Measurements from ENCODE around the gene DLK1.

The DLK1 gene

DNA sequence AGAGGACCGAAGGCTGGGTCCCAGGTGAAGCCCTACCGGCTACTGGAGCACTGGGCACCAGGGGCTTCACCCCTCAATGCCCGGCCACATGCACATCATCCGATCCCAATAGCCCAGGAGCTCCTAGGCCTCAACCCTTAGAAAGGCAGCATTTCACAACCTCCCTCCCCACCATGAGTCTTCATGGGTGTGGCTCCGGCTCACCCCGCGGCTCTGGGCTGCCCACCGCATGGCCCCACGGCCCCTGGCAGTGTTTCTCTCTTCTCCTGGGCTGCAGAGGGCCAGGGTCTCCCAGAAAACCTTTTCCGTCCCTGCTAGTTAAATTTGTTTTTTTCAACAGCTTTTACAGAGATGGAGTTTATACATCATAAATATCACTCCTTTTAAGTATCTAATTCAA lies 28.6 kb upstream of the DLK1 start:
- TF ChIP-seq, protein P1, sequence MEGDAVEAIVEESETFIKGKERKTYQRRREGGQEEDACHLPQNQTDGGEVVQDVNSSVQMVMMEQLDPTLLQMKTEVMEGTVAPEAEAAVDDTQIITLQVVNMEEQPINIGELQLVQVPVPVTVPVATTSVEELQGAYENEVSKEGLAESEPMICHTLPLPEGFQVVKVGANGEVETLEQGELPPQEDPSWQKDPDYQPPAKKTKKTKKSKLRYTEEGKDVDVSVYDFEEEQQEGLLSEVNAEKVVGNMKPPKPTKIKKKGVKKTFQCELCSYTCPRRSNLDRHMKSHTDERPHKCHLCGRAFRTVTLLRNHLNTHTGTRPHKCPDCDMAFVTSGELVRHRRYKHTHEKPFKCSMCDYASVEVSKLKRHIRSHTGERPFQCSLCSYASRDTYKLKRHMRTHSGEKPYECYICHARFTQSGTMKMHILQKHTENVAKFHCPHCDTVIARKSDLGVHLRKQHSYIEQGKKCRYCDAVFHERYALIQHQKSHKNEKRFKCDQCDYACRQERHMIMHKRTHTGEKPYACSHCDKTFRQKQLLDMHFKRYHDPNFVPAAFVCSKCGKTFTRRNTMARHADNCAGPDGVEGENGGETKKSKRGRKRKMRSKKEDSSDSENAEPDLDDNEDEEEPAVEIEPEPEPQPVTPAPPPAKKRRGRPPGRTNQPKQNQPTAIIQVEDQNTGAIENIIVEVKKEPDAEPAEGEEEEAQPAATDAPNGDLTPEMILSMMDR (IDR thresholded peaks at IDR 0.05; ENCODE audit: extremely low read depth, insufficient read depth, missing control alignments): no peak
- in situ Hi-C loops (cut with MboI; ENCODE audit: low pct_unique_long_range_greater_than_20kb, low sequenced_read_pairs, unreplicated experiment): no loop called here

DNA sequence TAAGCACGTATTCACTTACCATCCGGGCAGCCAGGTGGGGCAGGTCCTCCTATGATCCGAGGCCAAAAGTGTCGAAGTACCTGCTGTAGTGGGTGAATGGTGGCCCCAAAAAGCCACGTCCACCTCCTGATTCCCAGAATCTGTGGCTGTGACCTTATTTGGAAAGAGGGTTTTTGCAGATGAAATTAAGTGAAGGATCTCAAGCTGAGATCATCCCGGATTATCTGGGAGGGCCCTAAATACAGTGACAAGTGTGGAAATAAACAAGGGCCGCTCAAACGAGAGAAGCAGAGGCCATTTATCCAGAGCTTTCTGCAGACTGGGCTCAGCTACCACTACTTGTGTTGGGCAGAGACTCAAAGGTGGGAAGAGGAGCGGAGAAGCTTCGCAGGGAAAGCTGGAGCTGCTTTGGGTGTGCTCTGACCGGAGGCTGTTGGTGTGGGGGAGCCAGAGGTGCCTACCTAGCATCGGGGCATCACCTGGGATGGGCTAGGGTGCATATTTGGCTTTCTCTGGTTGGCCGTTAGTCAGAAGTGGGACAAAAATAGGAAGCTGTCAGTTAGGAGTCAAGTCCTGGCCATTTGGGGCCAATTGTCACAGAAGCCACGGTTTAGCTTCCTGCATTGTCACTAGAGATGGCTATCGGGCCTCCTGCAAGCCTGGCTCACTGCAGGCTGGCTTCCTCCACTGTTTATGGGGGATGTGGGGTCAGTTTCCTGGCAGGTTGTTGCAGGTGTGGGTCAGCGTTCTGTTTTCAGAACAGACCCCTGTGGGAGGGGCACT lies 27.8 kb upstream of the DLK1 start:
- TF ChIP-seq, protein P1 (IDR thresholded peaks at IDR 0.05; ENCODE audit: extremely low read depth, insufficient read depth, missing control alignments): no peak
- DNase-seq (ENCODE audit: low spot score): no peak
- in situ Hi-C loops (cut with MboI; ENCODE audit: low pct_unique_long_range_greater_than_20kb, low sequenced_read_pairs, unreplicated experiment): no loop called here

More for the DNA sequence above, 28.6 kb upstream of the DLK1 start:
- DNase-seq (ENCODE audit: low spot score): no peak

DNA sequence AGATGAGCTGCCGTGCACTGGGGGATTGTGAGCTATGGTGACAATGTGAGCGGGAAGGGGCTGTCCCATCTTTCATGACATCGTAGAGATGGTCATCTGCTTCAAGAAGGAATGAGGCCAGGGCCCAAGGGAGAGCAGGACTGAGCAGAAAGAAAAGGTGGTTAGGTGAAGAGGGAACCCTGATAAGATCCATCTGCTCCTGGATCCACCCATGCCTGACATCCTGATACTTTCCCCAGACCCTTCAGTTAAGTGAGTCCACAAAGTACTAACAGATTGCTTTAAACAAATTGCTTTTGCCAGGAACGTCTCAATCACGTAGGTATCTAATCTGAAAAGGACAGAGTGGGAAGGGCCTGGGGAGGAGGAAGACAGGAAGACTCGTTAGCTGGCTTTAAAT lies 25.4 kb upstream of the DLK1 start:
- in situ Hi-C loops (cut with MboI; ENCODE audit: low pct_unique_long_range_greater_than_20kb, low sequenced_read_pairs, unreplicated experiment): no loop called here
- TF ChIP-seq, protein P1 (IDR thresholded peaks at IDR 0.05; ENCODE audit: extremely low read depth, insufficient read depth, missing control alignments): no peak
- no peak for DNase-seq (ENCODE audit: low spot score)

DNA sequence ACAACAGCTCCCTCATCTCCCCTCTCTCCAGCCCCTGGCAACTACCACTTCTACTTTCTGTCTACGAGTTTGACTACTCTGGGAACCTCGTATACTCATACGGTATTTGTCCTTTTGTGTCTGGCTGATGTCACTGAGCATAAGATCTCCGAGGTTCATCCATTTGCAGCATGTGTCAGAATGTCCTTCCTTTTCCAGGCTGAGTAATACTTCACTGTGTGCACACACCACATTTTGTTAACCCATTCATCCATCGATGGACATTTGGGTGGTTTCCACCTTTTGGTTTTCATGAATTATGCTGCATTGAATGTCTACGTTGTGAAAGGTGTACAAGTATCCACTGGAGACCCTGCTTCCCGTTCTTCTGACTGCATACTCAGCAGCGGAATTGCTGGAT lies 24.1 kb upstream of the DLK1 start:
- no peak for DNase-seq (ENCODE audit: low spot score)
- TF ChIP-seq, protein P1 (IDR thresholded peaks at IDR 0.05; ENCODE audit: extremely low read depth, insufficient read depth, missing control alignments): no peak
- in situ Hi-C loops (cut with MboI; ENCODE audit: low pct_unique_long_range_greater_than_20kb, low sequenced_read_pairs, unreplicated experiment): no loop called here

DNA sequence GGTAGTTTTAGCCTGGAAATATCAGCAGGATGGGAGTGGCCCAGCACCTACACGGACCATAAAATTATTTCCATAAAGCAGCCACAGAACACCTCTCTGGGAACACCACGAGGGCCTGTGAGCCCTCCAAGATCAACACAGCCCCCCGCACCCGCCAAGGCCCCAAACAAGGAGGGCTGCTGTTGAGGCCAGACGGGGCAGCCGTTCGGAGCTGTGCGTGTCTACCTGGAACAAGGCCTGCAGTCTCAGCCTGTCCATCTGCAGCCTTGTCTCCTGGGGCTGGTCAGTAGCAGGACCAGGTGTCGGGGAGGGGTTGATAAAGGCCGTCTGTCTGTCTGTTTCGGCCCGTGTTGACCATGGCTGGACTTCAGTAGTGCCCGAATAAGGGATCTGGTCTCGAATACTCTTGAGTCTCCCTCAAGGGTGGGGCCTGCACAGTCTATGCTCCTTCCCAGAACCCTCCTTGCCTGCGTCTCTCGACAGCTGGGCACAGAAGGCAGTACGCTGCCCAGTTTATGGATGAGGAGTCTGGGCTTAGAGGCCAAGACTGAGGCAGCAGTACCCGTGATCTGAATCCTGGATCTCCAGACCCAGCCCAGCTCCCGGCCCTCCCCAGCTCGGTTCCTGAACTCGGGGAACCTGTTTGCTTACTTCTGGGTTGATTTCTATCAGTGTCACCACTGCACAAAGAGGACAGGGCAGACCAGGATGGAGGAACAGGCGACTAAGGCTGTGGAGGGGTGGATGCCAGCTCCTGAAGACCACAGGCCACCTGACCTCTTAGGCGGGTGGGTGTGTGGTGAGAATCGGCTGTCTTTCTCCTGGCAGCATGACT lies 23.1 kb upstream of the DLK1 start:
- in situ Hi-C loops (cut with MboI; ENCODE audit: low pct_unique_long_range_greater_than_20kb, low sequenced_read_pairs, unreplicated experiment): no loop called here
- TF ChIP-seq, protein P1 (IDR thresholded peaks at IDR 0.05; ENCODE audit: extremely low read depth, insufficient read depth, missing control alignments): no peak
- DNase-seq (ENCODE audit: low spot score): no peak

DNA sequence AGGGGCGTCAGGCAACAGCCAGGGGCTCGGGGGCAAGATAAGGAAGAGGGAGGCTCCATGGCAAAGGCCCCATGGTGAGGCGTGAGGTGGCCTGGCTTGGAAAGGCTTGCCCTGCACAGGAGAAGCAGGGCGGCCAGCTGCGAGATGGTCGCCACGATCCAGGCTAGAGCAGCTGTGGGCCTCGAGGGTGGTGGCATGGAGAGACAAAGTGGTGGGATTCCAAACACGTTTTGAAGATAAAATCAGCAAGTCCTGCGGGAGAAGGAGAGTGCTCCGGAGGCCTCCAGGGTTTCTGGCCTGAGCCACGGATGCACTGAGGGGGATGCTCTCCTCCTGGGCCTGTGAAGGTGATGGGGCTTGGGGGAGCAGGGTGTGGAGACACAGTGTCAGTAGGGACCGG lies 20.5 kb upstream of the DLK1 start:
- in situ Hi-C loops (cut with MboI; ENCODE audit: low pct_unique_long_range_greater_than_20kb, low sequenced_read_pairs, unreplicated experiment): no loop called here
- TF ChIP-seq, protein P1 (IDR thresholded peaks at IDR 0.05; ENCODE audit: extremely low read depth, insufficient read depth, missing control alignments): no peak
- DNase-seq (ENCODE audit: low spot score): no peak

Measured in GM13977 (cell line).